Endothelial cell of umbilical vein (primary cell): ENCODE results near the gene CD300LD. TPM values are rescaled to one million over a fixed set of nuclear protein-coding genes. Genes with fewer than 3 reads are reported as not detected.

Experiments
- BruUV-seq: library from RNA; stranded (reverse); fragments of 400-500 nt; replicated peaks from 2 replicates; lab custom pipeline; 2021; lab: Mats Ljungman, UMichigan
- CTCF ChIA-PET: fragments of 300-600, 350-600 bp; sonication (Branson Sonifier 250); formaldehyde crosslinking; loops from one replicate; lab custom pipeline; 2021; ENCODE audit warnings: antibody characterized with exemption, inconsistent platforms; lab: Charles Lee
- POLR2A ChIA-PET: fragments of 300-600, 350-600 bp; sonication (Branson Sonifier 250); formaldehyde crosslinking; loops from one replicate; lab custom pipeline; 2021; ENCODE audit warnings: antibody characterized with exemption, inconsistent platforms; lab: Charles Lee
- DNase-seq: peaks from one replicate; pipeline ENCODE4 v3.0.0-alpha.2; 2011; ENCODE audit warnings: low read depth, low spot score
- FAIRE-seq: peaks from 2 replicates; lab custom pipeline; 2011; peaks lifted over from hg19 to GRCh38; lab: Jason Lieb, UNC
- H2AFZ ChIP-seq: 2 replicates; pipeline ENCODE4 v1.6.0; 2012; ENCODE audit warnings: low read depth, low read length, control low read depth, inconsistent platforms
- H3K27ac ChIP-seq: 2 replicates; pipeline ENCODE4 v1.5.1; 2011; ENCODE audit warnings: low read depth, mild to moderate bottlenecking, control low read depth, low read length, moderate library complexity; ENCODE audit not compliant: insufficient read depth
- H3K27me3 ChIP-seq, 2 experiments: 2 replicates each; pipeline versions ENCODE4 v1.6.0 to v1.6.1; 2011; ENCODE audit warnings: low read length in 2 of 2, mixed read lengths in 1 of 2; ENCODE audit not compliant: control insufficient read depth in 2 of 2, insufficient read depth in 2 of 2
- H3K36me3 ChIP-seq, 2 experiments: 2 replicates in 1 of 2; 3 replicates in 1 of 2; pipeline ENCODE4 v1.5.1; 2011; ENCODE audit warnings: low read length in 2 of 2, mild to moderate bottlenecking in 1 of 2, moderate library complexity in 1 of 2; ENCODE audit not compliant: control insufficient read depth in 2 of 2, insufficient read depth in 2 of 2; ENCODE audit errors: extremely low read depth in 1 of 2
- H3K4me1 ChIP-seq: 3 replicates; pipeline ENCODE4 v1.5.1; 2011; ENCODE audit warnings: mild to moderate bottlenecking, low read length; ENCODE audit not compliant: control insufficient read depth, insufficient read depth; ENCODE audit errors: extremely low read depth
- H3K4me2 ChIP-seq: 2 replicates; pipeline ENCODE4 v1.6.1; 2011; ENCODE audit warnings: low read length, control low read depth, mixed read lengths; ENCODE audit not compliant: insufficient read depth
- H3K4me3 ChIP-seq, 3 experiments: fragments of 200-600 bp in 1 of 3; sonication (generic), shearing (Covaris generic) in 1 of 3; replicated peaks in 1 of 3; 2 replicates each; pipeline ENCODE4 v1.5.1; 2011 to 2016; ENCODE audit warnings: control low read depth in 3 of 3, low read length in 3 of 3, mild to moderate bottlenecking in 2 of 3, inconsistent platforms in 1 of 3, low read depth in 1 of 3, moderate library complexity in 1 of 3; ENCODE audit not compliant: insufficient read depth in 1 of 3
- H3K79me2 ChIP-seq: 2 replicates; pipeline ENCODE4 v1.6.0; 2012; ENCODE audit warnings: low read length, inconsistent platforms; ENCODE audit not compliant: control insufficient read depth, insufficient read depth
- H3K9ac ChIP-seq: replicated peaks from 2 replicates; pipeline ENCODE3; 2011; ENCODE audit warnings: low read length, control low read depth; ENCODE audit not compliant: insufficient read depth; ENCODE audit errors: extremely low read depth
- H3K9me1 ChIP-seq: replicated peaks from 3 replicates; pipeline ENCODE4 v1.6.0; 2011; ENCODE audit warnings: mild to moderate bottlenecking, low read length; ENCODE audit not compliant: control insufficient read depth, insufficient read depth; ENCODE audit errors: extremely low read depth
- H3K9me3 ChIP-seq: replicated peaks from 2 replicates; pipeline ENCODE4 v1.5.1; 2012; ENCODE audit warnings: low read length, inconsistent platforms; ENCODE audit not compliant: control insufficient read depth, insufficient read depth
- H4K20me1 ChIP-seq: replicated peaks from 2 replicates; pipeline ENCODE3; 2011; ENCODE audit warnings: mild to moderate bottlenecking, low read length; ENCODE audit not compliant: control insufficient read depth, insufficient read depth; ENCODE audit errors: extremely low read depth
- CTCF ChIP-seq, 2 donors: IDR thresholded peaks; 1 replicate in 1 of 2; 2 replicates in 1 of 2; pipeline ENCODE4 v1.5.1; 2011; ENCODE audit warnings: low read length in 2 of 2, mild to moderate bottlenecking in 2 of 2, moderate library complexity in 2 of 2, control low read depth in 1 of 2, inconsistent platforms in 1 of 2, low read depth in 1 of 2; ENCODE audit not compliant: insufficient read depth in 1 of 2; ENCODE audit errors: extremely low read depth in 1 of 2
- EZH2 ChIP-seq: IDR thresholded peaks from 2 replicates; pipeline ENCODE4 v1.6.1; 2012; ENCODE audit warnings: borderline replicate concordance, low read depth, mild to moderate bottlenecking, moderate library complexity, low read length, inconsistent platforms; ENCODE audit not compliant: severe bottlenecking
- FOS ChIP-seq: IDR thresholded peaks from 2 replicates; pipeline ENCODE4 v1.6.1; 2011; ENCODE audit warnings: mild to moderate bottlenecking, low read length, moderate library complexity, borderline replicate concordance; ENCODE audit not compliant: insufficient read depth
- GATA2 ChIP-seq: IDR thresholded peaks from 2 replicates; pipeline ENCODE4 v1.7.0; 2011; ENCODE audit warnings: low read depth, mild to moderate bottlenecking, moderate library complexity, mixed read lengths, low read length; ENCODE audit not compliant: insufficient read length, insufficient read depth
- JUN ChIP-seq: IDR thresholded peaks from 2 replicates; pipeline ENCODE4 v1.6.1; 2011; ENCODE audit warnings: borderline replicate concordance, low read depth; ENCODE audit not compliant: insufficient read length, insufficient read depth
- MAX ChIP-seq: IDR thresholded peaks from 2 replicates; pipeline ENCODE4 v1.6.1; 2011; ENCODE audit not compliant: insufficient read depth, insufficient read length
- MYC ChIP-seq: IDR thresholded peaks from one replicate; pipeline ENCODE4 v1.6.1; 2011; ENCODE audit warnings: mild to moderate bottlenecking, low read depth, low read length
- POLR2A ChIP-seq: IDR thresholded peaks from 2 replicates; pipeline ENCODE4 v1.6.1; 2012; ENCODE audit warnings: low read depth, mild to moderate bottlenecking, control low read depth, low read length
- POLR2AphosphoS5 ChIP-seq: IDR thresholded peaks from 2 replicates; pipeline ENCODE4 v1.6.1; 2012; ENCODE audit warnings: low read depth, mild to moderate bottlenecking, control low read depth, low read length, moderate library complexity; ENCODE audit not compliant: insufficient read depth
- dilution Hi-C: fragments of 300-500 bp; cut with MboI; formaldehyde crosslinking; loops from one replicate; pipeline ENCODE4 v1.15.0; 2019; ENCODE audit warnings: low sequenced_read_pairs; ENCODE audit not compliant: extremely low pct_ligation_motif_present
- intact Hi-C: fragments of 100-400 bp; cut with micrococcal nuclease; formaldehyde crosslinking; loops from one replicate; pipeline ENCODE4 v1.10.0; 2022
- polyA plus RNA-seq, 4 experiments: library from polyadenylated mRNA; depleted of rRNA in 3 of 4; stranded (reverse) in 3 of 4; unstranded in 1 of 4; fragments of >200 nt; gene quantifications; 2 replicates each; pipeline versions ENCODE4 v1.2.1 to v1.2.3, GENCODE V29; 2011 to 2012; ENCODE audit warnings: missing spikeins in 1 of 4
- total RNA-seq: library from RNA; stranded (reverse); gene quantifications from 2 replicates; pipeline ENCODE4 v1.2.3, GENCODE V29; 2021

Gene CD300LD
- total and polyA plus RNA-seq, 2 donors (not counting 3 experiments of a cell fraction or from before 2014, with no cell fraction given): not detected

- H3K4me1 ChIP-seq: no peaks in the 10 kb centered on the region
- POLR2A ChIA-PET: no interaction called here
- intact Hi-C loops: no loop called here
- CTCF ChIA-PET: no interaction called here
- H3K36me3 ChIP-seq: no peaks in the 10 kb centered on the region
- H3K4me3 ChIP-seq: no peak overlapping the region
- no TSS peak for BruUV-seq
- H4K20me1 ChIP-seq: no peaks in the 10 kb centered on the region
- no peak for TF ChIP-seq POLR2AphosphoS5
- TF ChIP-seq POLR2A: no peak
- TF ChIP-seq JUN: no peak
- no peak for TF ChIP-seq MYC
- TF ChIP-seq MAX: no peak
- no peak for TF ChIP-seq GATA2
- no peak for TF ChIP-seq EZH2
- TF ChIP-seq CTCF (IDR thresholded peaks at IDR 0.05; ENCODE audit: extremely low read depth in 1 of 2, insufficient read depth in 1 of 2, low read depth in 1 of 2, low read length in 2 of 2): no peak
- no peak for TF ChIP-seq FOS
- no peak overlapping the region for H2AFZ ChIP-seq
- no peak overlapping the region for H3K4me2 ChIP-seq
- no peaks in the 10 kb centered on the region for H3K79me2 ChIP-seq
- no peaks in the 10 kb centered on the region for H3K9me3 ChIP-seq
- dilution Hi-C loops: no loop called here
- no peaks in the 10 kb centered on the region for H3K27me3 ChIP-seq
- no peak overlapping the region for H3K9ac ChIP-seq
- FAIRE-seq (no peak), DNase-seq (no peak)
- no peaks in the 10 kb centered on the region for H3K9me1 ChIP-seq
- H3K27ac ChIP-seq: no peak overlapping the region
Observed at GRCh38 chr17:74598346-74599022, 6.4 kb upstream of the CD300LD start.
